BE2C (cell line): Measurements from ENCODE around the gene HAUS6.

Source experiments
- DNase-seq: peaks from one replicate; pipeline ENCODE4 v3.0.0-alpha.2; 2020
- H3K27me3 ChIP-seq: fragments of 250-450 bp; sonication (Bioruptor Pico); 2 replicates; pipeline ENCODE4 v1.5.1; 2020; ENCODE audit warnings: mild to moderate bottlenecking
- H3K36me3 ChIP-seq: fragments of 250-450 bp; sonication (Bioruptor Pico); 2 replicates; pipeline ENCODE4 v1.5.1; 2020; ENCODE audit warnings: mild to moderate bottlenecking
- H3K4me1 ChIP-seq: fragments of 250-450 bp; sonication (Bioruptor Pico); 2 replicates; pipeline ENCODE4 v1.5.1; 2020
- H3K4me3 ChIP-seq: 2 replicates; pipeline ENCODE4 v1.5.1; 2011; ENCODE audit warnings: low read depth, low read length
- H3K9me3 ChIP-seq: fragments of 250-450 bp; sonication (Bioruptor Pico); 2 replicates; pipeline ENCODE4 v1.5.1; 2020
- TF ChIP-seq, protein P1 (sequence below): IDR thresholded peaks from 2 replicates; pipeline ENCODE4 v1.5.1; 2012; ENCODE audit warnings: mild to moderate bottlenecking, low read depth, low read length

HAUS6 gene

DNA sequence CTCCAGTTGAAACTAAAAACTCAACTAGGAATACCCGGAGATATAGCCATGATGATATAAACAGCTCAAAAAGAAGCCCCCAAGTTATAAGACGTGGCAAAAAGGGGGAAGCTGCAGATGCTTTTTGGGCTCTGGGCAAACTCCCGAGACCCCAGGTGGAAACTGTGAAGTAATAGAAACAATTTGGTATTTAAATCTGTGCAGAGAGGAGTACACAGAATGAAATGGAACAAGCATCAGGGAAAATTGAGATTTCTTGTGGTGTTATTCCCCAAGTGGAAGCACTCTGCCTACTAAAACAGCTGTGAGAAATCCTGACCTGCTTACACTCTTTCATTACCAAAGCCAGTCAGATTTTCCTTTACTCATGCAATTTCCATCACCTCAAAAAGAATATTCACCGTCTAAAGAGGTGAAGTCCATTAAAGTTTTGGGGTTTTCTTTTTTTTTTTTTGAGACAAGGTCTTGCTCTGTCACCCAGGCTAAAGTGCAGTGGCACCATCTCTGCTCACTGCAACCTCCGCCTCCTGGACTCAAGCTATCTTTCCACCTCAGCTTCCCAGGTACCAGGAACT, 93.2 kb downstream of the HAUS6 start:
- Histone ChIP-seq H3K4me3 (no peak overlapping the region), H3K9me3 (no peaks in the 10 kb centered on the region), H3K36me3 (no peaks in the 10 kb centered on the region), H3K27me3 (no peaks in the 10 kb centered on the region), H3K4me1 (no peaks in the 10 kb centered on the region)
- DNase-seq = no peak
- TF ChIP-seq, protein P1, sequence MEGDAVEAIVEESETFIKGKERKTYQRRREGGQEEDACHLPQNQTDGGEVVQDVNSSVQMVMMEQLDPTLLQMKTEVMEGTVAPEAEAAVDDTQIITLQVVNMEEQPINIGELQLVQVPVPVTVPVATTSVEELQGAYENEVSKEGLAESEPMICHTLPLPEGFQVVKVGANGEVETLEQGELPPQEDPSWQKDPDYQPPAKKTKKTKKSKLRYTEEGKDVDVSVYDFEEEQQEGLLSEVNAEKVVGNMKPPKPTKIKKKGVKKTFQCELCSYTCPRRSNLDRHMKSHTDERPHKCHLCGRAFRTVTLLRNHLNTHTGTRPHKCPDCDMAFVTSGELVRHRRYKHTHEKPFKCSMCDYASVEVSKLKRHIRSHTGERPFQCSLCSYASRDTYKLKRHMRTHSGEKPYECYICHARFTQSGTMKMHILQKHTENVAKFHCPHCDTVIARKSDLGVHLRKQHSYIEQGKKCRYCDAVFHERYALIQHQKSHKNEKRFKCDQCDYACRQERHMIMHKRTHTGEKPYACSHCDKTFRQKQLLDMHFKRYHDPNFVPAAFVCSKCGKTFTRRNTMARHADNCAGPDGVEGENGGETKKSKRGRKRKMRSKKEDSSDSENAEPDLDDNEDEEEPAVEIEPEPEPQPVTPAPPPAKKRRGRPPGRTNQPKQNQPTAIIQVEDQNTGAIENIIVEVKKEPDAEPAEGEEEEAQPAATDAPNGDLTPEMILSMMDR = no peak
